Astrocyte of the spinal cord (primary cell): ENCODE measurements around the gene CHRNB2.
A peak's percentile ranks its signal among the peaks of the same experiment; 100 is the strongest.

Experiments used
- DNase-seq: peaks from one replicate; pipeline ENCODE4 v3.0.0; 2011; ENCODE audit warnings: low read depth, low spot score
- H3K4me3 ChIP-seq: 2 replicates; pipeline ENCODE4 v1.5.1; 2011; ENCODE audit warnings: low read depth, mild to moderate bottlenecking, low read length, moderate library complexity
- in situ Hi-C: cut with HindIII; loops from 2 replicates; pipeline ENCODE4 v1.10.0; 2017; ENCODE audit warnings: low sequenced_read_pairs
- TF ChIP-seq, protein P1 (sequence below): IDR thresholded peaks from 2 replicates; pipeline ENCODE4 v1.5.1; 2012; ENCODE audit warnings: low read depth, mild to moderate bottlenecking, low read length, inconsistent platforms

Gene CHRNB2

DNA sequence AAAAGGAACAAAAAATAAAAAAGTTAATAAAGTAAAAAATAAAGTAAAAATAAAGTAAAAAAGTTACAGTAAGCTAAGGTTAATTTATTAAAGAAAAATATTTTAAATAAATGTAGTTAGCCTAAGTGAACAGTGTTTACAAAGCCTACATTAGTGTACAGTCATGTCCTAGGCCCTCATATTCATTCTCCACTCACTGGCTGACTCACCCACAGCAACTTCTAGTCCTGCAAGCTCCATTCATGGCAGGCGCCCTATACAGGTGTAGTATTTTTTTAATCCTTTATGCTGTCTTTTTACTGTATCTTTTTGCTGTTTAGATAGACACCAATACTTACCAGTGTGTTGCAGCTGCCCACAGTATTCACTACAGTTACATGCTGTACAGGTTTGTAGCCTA, 28.0 kb downstream of the CHRNB2 start:
- TF ChIP-seq, protein P1, sequence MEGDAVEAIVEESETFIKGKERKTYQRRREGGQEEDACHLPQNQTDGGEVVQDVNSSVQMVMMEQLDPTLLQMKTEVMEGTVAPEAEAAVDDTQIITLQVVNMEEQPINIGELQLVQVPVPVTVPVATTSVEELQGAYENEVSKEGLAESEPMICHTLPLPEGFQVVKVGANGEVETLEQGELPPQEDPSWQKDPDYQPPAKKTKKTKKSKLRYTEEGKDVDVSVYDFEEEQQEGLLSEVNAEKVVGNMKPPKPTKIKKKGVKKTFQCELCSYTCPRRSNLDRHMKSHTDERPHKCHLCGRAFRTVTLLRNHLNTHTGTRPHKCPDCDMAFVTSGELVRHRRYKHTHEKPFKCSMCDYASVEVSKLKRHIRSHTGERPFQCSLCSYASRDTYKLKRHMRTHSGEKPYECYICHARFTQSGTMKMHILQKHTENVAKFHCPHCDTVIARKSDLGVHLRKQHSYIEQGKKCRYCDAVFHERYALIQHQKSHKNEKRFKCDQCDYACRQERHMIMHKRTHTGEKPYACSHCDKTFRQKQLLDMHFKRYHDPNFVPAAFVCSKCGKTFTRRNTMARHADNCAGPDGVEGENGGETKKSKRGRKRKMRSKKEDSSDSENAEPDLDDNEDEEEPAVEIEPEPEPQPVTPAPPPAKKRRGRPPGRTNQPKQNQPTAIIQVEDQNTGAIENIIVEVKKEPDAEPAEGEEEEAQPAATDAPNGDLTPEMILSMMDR: no peak
- DNase-seq: peak; percentile 39
- H3K4me3 ChIP-seq: no peak overlapping the region
- in situ Hi-C loops: no loop called here

DNA sequence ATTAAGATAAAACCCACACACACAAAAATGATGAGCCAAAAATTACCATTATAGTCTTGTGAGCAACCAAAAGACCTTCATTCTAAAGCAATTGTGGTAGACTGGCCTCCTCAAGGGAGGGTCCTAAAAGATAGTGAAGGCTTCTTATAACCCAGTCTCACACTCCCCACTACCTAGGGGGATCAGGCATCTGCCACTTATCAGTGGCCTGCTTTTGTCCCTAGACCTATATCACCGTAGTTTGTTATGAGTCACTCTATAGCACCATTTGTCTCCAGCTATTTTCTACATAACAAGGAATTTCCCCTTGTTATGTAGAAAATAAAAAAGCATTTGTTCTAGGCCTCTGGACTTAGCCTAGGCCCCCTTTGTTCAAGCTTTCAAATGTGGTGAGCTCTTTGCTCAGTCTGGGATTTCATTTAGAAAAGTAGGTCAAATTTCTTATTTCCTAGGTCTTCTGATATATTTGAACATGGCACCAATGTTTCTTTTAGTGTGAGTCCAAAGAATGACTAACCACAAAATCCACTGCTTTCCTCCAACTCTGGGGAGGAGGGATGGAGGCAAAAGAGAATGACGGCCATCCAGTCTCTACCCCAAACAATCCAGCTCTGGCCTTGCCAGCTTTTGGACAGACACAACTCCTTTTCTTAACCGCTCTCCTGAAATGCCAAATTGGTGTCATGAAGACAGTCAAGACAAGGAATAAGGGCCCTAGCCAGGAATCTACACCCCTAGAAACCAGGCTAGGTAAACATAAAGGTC, 31.5 kb downstream of the CHRNB2 start:
- in situ Hi-C loops: no loop called here
- no peak overlapping the region for H3K4me3 ChIP-seq
- DNase-seq: peak; percentile 40
- TF ChIP-seq, protein P1: no peak

DNA sequence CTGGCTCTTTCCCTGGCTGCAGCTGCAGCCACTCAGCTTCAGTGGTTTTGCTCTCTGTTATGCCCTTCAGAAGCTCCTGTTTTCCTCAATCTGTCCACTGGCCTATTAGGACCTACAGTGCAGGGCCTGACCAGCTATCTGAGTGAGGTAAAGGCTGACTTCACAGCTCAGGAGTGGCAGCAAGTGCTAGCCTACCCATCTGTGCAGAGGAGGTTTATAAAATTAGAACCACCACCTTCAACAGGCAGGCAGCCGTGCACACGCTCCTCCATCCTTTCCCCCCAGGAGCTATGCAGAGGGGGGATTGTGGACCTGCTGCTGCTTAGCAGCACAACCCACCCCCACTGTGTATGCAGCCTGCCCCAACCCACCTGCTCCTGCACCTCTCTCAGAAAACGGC, 32.1 kb downstream of the CHRNB2 start:
- DNase-seq: peak; percentile 29
- in situ Hi-C loops: no loop called here
- TF ChIP-seq, protein P1: no peak
- H3K4me3 ChIP-seq: no peak overlapping the region

- DNase-seq: no peak
- TF ChIP-seq, protein P1: no peak
- no peak overlapping the region for H3K4me3 ChIP-seq
Measured at GRCh38 chr1:154603317-154603716, 35.7 kb downstream of the CHRNB2 start.

GRCh38 chr1:154605534-154605933, 38.0 kb downstream of the CHRNB2 start:
- TF ChIP-seq, protein P1: no peak
- DNase-seq: no peak
- no peak overlapping the region for H3K4me3 ChIP-seq
- in situ Hi-C loops: no loop called here

More at GRCh38 chr1:154603317-154603716, 35.7 kb downstream of the CHRNB2 start:
- in situ Hi-C loops: no loop called here

- DNase-seq: peak; percentile 46
- TF ChIP-seq, protein P1: no peak
- in situ Hi-C loops: no loop called here
- H3K4me3 ChIP-seq: peak overlapping the region; percentile 77
Measured at GRCh38 chr1:154607106-154607608, 39.6 kb downstream of the CHRNB2 start.
